CD14-positive monocyte (primary cell): ENCODE data around the gene CCND3. TPM values are rescaled to one million over a fixed set of nuclear protein-coding genes. Genes with fewer than 3 reads are reported as not detected.

ENCODE experiments used
- DNase-seq, 3 donors: peaks; one replicate each; pipeline ENCODE4 v3.0.0-alpha.2; 2011 to 2022
- H2AFZ ChIP-seq: 2 replicates; pipeline ENCODE4 v1.6.0; 2012; ENCODE audit warnings: mild to moderate bottlenecking, low read depth, low read length, inconsistent platforms; ENCODE audit not compliant: insufficient read depth, poor library complexity, severe bottlenecking
- H3K27ac ChIP-seq, 2 donors: 1 replicate in 1 of 2; 2 replicates in 1 of 2; pipeline ENCODE4 v1.5.1; 2012 to 2013; ENCODE audit warnings: low read length in 2 of 2, control low read depth in 1 of 2, inconsistent platforms in 1 of 2, low read depth in 1 of 2, mild to moderate bottlenecking in 1 of 2
- H3K27me3 ChIP-seq, 2 donors: one replicate each; pipeline versions ENCODE4 v1.6.0 to v1.6.1; 2011 to 2013; ENCODE audit warnings: low read length in 2 of 2; ENCODE audit not compliant: control insufficient read depth in 2 of 2, insufficient read depth in 2 of 2
- H3K36me3 ChIP-seq, 2 donors: replicated peaks in 1 of 2; 1 replicate in 1 of 2; 2 replicates in 1 of 2; pipeline versions ENCODE4 v1.5.1 to v1.6.1; 2012 to 2013; ENCODE audit warnings: low read length in 2 of 2, control low read depth in 1 of 2, inconsistent platforms in 1 of 2, mild to moderate bottlenecking in 1 of 2; ENCODE audit not compliant: insufficient read depth in 2 of 2, control insufficient read depth in 1 of 2
- H3K4me1 ChIP-seq, 2 donors: 1 replicate in 1 of 2; 2 replicates in 1 of 2; pipeline versions ENCODE4 v1.5.1 to v1.6.1; 2012 to 2013; ENCODE audit warnings: low read length in 2 of 2, control low read depth in 1 of 2, inconsistent platforms in 1 of 2, mild to moderate bottlenecking in 1 of 2, moderate library complexity in 1 of 2; ENCODE audit not compliant: insufficient read depth in 2 of 2, control insufficient read depth in 1 of 2
- H3K4me2 ChIP-seq: replicated peaks from 2 replicates; pipeline ENCODE3; 2012; ENCODE audit warnings: low read length, moderate library complexity, mild to moderate bottlenecking; ENCODE audit not compliant: poor library complexity, severe bottlenecking; ENCODE audit errors: extremely low read depth
- H3K4me3 ChIP-seq, 3 experiments: fragments of 200-600 bp in 1 of 3; sonication (generic) in 1 of 3; replicated peaks in 1 of 3; 1 replicate in 2 of 3; 2 replicates in 1 of 3; pipeline ENCODE4 v1.5.1; 2011 to 2013; ENCODE audit warnings: low read length in 3 of 3, mild to moderate bottlenecking in 3 of 3, control low read depth in 2 of 3, low read depth in 2 of 3, inconsistent platforms in 1 of 3, moderate library complexity in 1 of 3
- H3K79me2 ChIP-seq: 2 replicates; pipeline ENCODE4 v1.6.0; 2012; ENCODE audit warnings: mild to moderate bottlenecking, control low read depth, inconsistent platforms, low read length, moderate library complexity; ENCODE audit not compliant: insufficient read depth
- H3K9ac ChIP-seq: 2 replicates; pipeline ENCODE4 v1.6.0; 2017; ENCODE audit warnings: low read length, mild to moderate bottlenecking; ENCODE audit not compliant: insufficient read depth, poor library complexity, severe bottlenecking
- H3K9me3 ChIP-seq, 2 donors: replicated peaks in 1 of 2; 1 replicate in 1 of 2; 2 replicates in 1 of 2; pipeline versions ENCODE4 v1.5.1 to v1.6.1; 2012 to 2013; ENCODE audit warnings: low read length in 2 of 2, control low read depth in 1 of 2; ENCODE audit not compliant: control insufficient read depth in 1 of 2, insufficient read depth in 1 of 2
- H4K20me1 ChIP-seq: 2 replicates; pipeline ENCODE4 v1.6.0; 2012; ENCODE audit warnings: mild to moderate bottlenecking, low read length, control low read depth, moderate library complexity; ENCODE audit not compliant: insufficient read depth
- H3K27ac Mint-ChIP-seq, 7 donors: one replicate each; pipeline ENCODE4 v1.8.0; 2020; ENCODE audit warnings: mild to moderate bottlenecking in 7 of 7, mixed read lengths in 7 of 7, moderate library complexity in 6 of 7, inconsistent platforms in 2 of 7
- H3K27me3 Mint-ChIP-seq, 3 donors: one replicate each; pipeline ENCODE4 v1.8.0; 2021 to 2022; ENCODE audit warnings: low read depth in 3 of 3, mild to moderate bottlenecking in 3 of 3, mixed read lengths in 3 of 3, moderate library complexity in 3 of 3, inconsistent platforms in 1 of 3
- H3K36me3 Mint-ChIP-seq, 2 donors: one replicate each; pipeline ENCODE4 v1.8.0; 2020; ENCODE audit warnings: mixed read lengths in 2 of 2, inconsistent platforms in 1 of 2, mild to moderate bottlenecking in 1 of 2
- H3K4me1 Mint-ChIP-seq: one replicate; pipeline ENCODE4 v1.8.0; 2020; ENCODE audit warnings: mild to moderate bottlenecking, mixed read lengths
- H3K4me3 Mint-ChIP-seq, 2 donors: one replicate each; pipeline ENCODE4 v1.8.0; 2020; ENCODE audit warnings: mild to moderate bottlenecking in 2 of 2, mixed read lengths in 2 of 2, moderate library complexity in 1 of 2
- H3K9me3 Mint-ChIP-seq, 7 donors: one replicate each; pipeline ENCODE4 v1.8.0; 2020 to 2022; ENCODE audit warnings: mixed read lengths in 7 of 7, mild to moderate bottlenecking in 6 of 7, moderate library complexity in 6 of 7, inconsistent platforms in 2 of 7
- CTCF ChIP-seq: fragments of 200-600 bp; IDR thresholded peaks from one replicate; pipeline ENCODE4 v1.8.0; 2022; ENCODE audit warnings: antibody characterized with exemption, mild to moderate bottlenecking
- WGBS: methylation state at CpG from one replicate; pipeline ENCODE4 v1.1.5; 2013; ENCODE audit warnings: missing lambda C conversion rate; ENCODE audit not compliant: insufficient coverage; 5-methylcytosine and 5-hydroxymethylcytosine counted together
- intact Hi-C, 2 donors: fragments of 100-400 bp; cut with micrococcal nuclease; formaldehyde crosslinking; loops; one replicate each; pipeline versions ENCODE4 v1.15.0 to v1.15.1; 2023
- polyA plus RNA-seq, 3 donors: library from polyadenylated mRNA; depleted of rRNA in 1 of 3; unstranded in 2 of 3; stranded (reverse) in 1 of 3; fragments of 300-500 nt in 2 of 3; fragments of >200 nt in 1 of 3; fragmentation: Illumina TruSeq in 2 of 3; gene quantifications; 1 replicate in 2 of 3; 2 replicates in 1 of 3; pipeline ENCODE4 v1.2.3, GENCODE V29; 2012 to 2021
- small RNA-seq: library from RNA; depleted of rRNA; stranded (forward); fragments of <200 nt; gene quantifications from one replicate; pipeline ENCODE3, GENCODE V24; 2012; ENCODE audit warnings: low read depth; ENCODE audit not compliant: insufficient read length

CCND3 gene
- polyA plus RNA-seq, 3 donors: 166 to 273 (median 259) TPM

- H3K9me3 ChIP-seq: no peaks in the 10 kb centered on the region
- no CpG with 5 or more reads among the region's 5 CpGs for WGBS
- Mint-ChIP-seq H3K4me3 (no peak overlapping the region), H3K27me3 (no peaks in the 10 kb centered on the region), H3K36me3 (peaks cover 4 to 8% of the 10 kb centered on the region in 2 donors), H3K9me3 (no peaks in the 10 kb centered on the region), H3K4me1 (no peaks in the 10 kb centered on the region), H3K27ac (no peak overlapping the region)
- intact Hi-C loops: no loop called here
- H3K36me3 ChIP-seq: no peaks in the 10 kb centered on the region
- no peak for DNase-seq
- H3K27me3 ChIP-seq: no peaks in the 10 kb centered on the region
- H3K4me1 ChIP-seq: no peaks in the 10 kb centered on the region
- no peaks in the 10 kb centered on the region for H3K79me2 ChIP-seq
- no peak for TF ChIP-seq CTCF
- no peak overlapping the region for H2AFZ ChIP-seq
- H3K27ac ChIP-seq: no peak overlapping the region
- H4K20me1 ChIP-seq: no peaks in the 10 kb centered on the region
- H3K4me2 ChIP-seq: no peak overlapping the region
- H3K9ac ChIP-seq: no peak overlapping the region
- H3K4me3 ChIP-seq: no peak overlapping the region
Observed at GRCh38 chr6:41884957-41885356, 56.7 kb downstream of the CCND3 start.

Small RNAs within 50 kb of the gene (small RNA-seq; reads per million reads assigned to genes)
- not detected for gene RF00019

Other genes with a start within 250 kb of the CCND3 start
- gene TFEB, start 206.2 kb downstream of the CCND3 start, polyA plus RNA-seq: 10 to 100 TPM; 42.6 to 60.0 (median 55.0) TPM
- gene PGC, start 194.4 kb downstream of the CCND3 start, polyA plus RNA-seq: not detected
- gene FRS3, start 161.9 kb downstream of the CCND3 start, polyA plus RNA-seq: 1 to 10 TPM; 1.3 to 7.0 (median 2.6) TPM
- gene PRICKLE4, start 161.0 kb downstream of the CCND3 start, polyA plus RNA-seq: under 1 TPM in 1 of 3 donors, not detected in 2; 0.88 TPM
- 100 to 1,000 TPM; 271 to 382 (median 343) TPM for gene TOMM6, start 154.1 kb downstream of the CCND3 start, polyA plus RNA-seq
- gene USP49, start 46.4 kb downstream of the CCND3 start, polyA plus RNA-seq: 1 to 10 TPM in 1 of 3 donors, under 1 TPM in 2; 0.08 to 4.8 (median 0.37) TPM
- 10 to 100 TPM in 2 of 3 donors, 1 to 10 TPM in 1; 6.3 to 16.2 (median 13.6) TPM for gene MED20, start 20.7 kb downstream of the CCND3 start, polyA plus RNA-seq
- 1 to 10 TPM; 2.7 to 4.2 (median 3.9) TPM for gene BYSL, start 20.3 kb downstream of the CCND3 start, polyA plus RNA-seq
- 10 to 100 TPM; 13.1 to 24.7 (median 16.6) TPM for gene TAF8, start 108.7 kb upstream of the CCND3 start, polyA plus RNA-seq
- gene C6orf132, start 200.8 kb upstream of the CCND3 start, polyA plus RNA-seq: not detected
- gene GUCA1A, start 231.6 kb upstream of the CCND3 start, polyA plus RNA-seq: not detected